Measurements from ENCODE around the gene CRIP1.

CRIP1 gene

GRCh38 chr14:105519946-105520698 lies 33.4 kb downstream of the CRIP1 start:
- no peak for DNase-seq

DNA sequence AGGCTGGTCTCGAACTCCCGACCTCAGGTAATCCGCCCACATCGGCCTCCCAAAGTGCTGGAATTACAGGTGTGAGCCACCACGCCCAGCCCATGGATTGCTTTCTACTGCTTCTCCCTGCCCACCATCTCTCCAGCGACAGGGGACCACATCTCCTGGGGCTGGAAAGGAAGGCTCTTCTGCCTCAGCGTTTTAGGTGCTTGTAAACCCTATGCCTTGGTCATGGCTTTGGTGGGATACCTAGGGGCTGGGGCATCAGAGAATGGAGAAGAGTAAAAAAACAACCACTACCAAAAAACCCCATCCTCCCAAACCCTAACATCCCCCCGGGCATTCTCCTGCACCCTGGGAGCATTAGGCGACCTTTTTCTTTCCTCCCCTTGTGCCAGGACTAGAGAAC lies 38.6 kb downstream of the CRIP1 start:
- DNase-seq, result no peak

- peak; percentile 40 for DNase-seq
These were observed 39.4 kb downstream of the CRIP1 start, which contains the start of gene TMEM121 for GRCh38 chr14:105525861-105526775. Gene TMEM121, plus strand, starts transcription at chr14:105526583. Its CDS starts 2,252 bp downstream, at chr14:105528835.

- DNase-seq, result no peak
These were observed 40.2 kb downstream of the CRIP1 start for GRCh38 chr14:105526776-105527380.

DNA sequence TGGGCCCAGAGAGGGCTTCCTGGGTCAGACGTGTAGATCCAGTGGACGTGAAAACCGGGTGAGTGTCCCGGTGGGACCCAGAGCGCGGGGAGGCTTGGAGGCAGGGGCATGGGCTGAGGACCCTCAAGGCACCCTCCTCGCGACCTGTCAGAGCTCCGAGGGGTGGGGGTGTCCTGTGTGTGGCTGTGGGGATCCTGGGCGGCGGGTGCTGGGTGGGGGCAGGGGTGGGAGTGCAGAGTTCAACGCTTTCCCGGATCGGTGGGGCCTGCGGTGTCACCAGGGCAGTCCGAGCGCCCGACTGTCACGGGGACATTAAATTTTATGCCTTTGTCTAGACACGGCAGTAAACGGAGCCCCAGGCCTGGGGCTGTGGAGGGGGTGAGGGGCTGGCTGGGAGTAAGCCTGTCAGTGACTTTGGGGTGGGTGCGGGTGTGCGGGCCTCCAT lies 40.7 kb downstream of the CRIP1 start:
- DNase-seq, result no peak

DNA sequence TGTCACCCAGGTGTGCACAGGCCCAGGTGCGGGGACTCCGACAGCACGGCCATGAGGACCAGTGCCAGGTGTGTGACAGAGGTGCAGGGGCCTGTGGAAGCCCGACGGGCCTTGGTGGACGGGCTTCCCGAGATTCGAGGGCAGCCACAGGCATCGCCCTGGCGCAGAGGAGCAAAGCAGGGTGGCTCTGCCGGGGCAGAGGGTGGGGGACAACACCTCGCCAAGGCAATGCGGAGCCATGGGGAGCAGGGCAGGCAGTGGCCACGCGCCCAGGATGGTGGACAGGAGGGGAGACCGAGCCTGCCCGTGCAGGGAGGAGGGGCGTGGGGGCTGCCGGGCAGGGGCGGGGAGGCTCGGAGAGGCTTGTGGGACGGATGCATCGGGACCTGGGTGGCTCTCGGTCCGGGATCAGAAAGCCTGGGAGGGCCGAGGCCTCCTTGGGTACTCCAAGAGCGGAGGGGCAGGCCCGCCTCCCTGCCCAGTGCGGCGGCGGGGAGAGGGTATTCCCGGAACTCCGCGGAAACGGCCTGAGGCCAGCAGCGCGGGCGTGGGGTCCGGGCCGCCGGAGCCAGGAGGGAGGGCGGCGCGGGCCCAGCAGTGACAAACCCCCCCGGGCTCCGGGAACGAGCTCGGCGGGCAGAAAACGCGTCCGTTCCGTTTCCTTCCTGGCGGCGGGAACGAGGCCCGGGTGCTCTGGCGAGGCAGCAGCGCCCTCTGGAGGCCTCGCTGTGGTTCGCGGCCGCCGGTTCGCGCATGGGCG lies 41.3 kb downstream of the CRIP1 start:
- peak; percentile 78 for DNase-seq

- DNase-seq, result no peak
These were observed 42.1 kb downstream of the CRIP1 start for GRCh38 chr14:105528586-105529318.

DNA sequence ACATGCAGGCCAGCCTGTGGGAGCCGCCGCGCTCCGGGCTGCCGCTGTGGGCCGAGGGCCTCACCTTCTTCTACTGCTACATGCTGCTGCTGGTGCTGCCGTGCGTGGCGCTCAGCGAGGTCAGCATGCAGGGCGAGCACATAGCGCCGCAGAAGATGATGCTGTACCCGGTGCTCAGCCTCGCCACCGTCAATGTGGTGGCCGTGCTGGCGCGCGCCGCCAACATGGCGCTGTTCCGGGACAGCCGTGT lies 42.6 kb downstream of the CRIP1 start:
- DNase-seq, result no peak

- DNase-seq, result peak; percentile 26
These were observed 43.0 kb downstream of the CRIP1 start for GRCh38 chr14:105529569-105530284.

GRCh38 chr14:105530285-105531087 lies 43.8 kb downstream of the CRIP1 start:
- no peak for DNase-seq

GRCh38 chr14:105531088-105531893 lies 44.6 kb downstream of the CRIP1 start:
- no peak for DNase-seq

GRCh38 chr14:105531894-105532623 lies 45.4 kb downstream of the CRIP1 start:
- DNase-seq, result no peak

DNA sequence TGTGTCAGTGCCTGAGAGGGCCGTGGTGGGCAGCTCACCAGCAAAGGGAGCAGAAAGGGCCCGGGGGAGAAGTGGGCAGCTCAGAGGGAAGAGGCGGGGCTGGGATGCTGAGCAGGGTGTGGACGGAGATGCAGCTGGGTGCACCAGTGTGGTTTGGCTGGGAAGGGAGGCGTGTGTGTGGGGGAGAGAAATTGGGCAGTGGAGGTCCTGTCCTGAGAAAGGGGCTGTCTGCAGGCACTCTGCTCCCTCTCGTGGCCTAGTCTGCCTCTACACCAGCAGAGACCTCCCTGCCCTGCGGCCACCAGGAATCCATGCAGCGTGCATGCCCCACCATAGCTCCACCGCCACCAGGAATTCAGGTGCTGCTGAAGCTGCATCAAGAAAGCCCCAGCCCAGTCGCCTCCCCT lies 46.1 kb downstream of the CRIP1 start:
- no peak for DNase-seq

- no peak for DNase-seq
These were observed 46.7 kb downstream of the CRIP1 start for GRCh38 chr14:105533391-105533790.

DNA sequence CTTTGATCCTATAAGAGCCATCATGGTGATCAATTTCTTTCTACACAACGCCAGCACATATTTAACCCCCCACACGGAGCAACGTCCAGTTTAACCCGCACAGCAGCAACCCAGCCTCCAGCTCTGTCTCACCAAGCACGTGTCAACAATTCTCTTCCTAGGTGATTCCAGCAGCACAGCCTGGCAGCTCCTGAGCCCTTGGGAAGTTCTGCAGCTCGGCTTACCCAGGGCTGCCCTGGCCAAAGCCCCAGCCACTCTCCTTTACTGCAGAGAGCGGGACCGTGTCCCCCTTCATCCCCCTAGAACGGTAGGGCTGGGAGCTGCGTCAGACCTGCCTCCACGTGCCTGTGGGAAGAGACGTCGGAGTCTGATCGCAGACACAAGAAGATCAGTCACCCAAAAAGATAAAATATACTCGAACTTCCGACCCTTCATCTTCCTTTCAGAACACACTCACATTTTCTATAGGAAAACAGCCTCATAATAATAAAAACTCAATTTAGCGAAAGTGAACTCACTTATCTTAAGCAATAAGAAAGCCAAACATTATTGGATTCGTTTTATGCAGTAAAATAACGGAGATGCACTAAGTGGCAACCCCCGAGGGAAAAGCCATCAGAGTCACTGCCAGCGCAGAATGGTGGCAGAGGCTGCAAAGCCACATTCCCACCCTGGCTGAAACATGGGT lies 47.3 kb downstream of the CRIP1 start:
- no peak for DNase-seq

GRCh38 chr14:105534586-105534985 lies 47.9 kb downstream of the CRIP1 start:
- DNase-seq, result no peak

- DNase-seq, result no peak
These were observed 49.4 kb downstream of the CRIP1 start for GRCh38 chr14:105536051-105536450.
